WTC11 (cell line): ENCODE measurements around the gene MKLN1. TPM values are rescaled to one million over a fixed set of nuclear protein-coding genes. Genes with fewer than 3 reads are reported as not detected.
A peak's percentile ranks its signal among the peaks of the same experiment; 100 is the strongest.

Experiments
- ATAC-seq: fragments of 200-7000 bp; cut with Tn5 transposase; 2 replicates; pipeline ENCODE4 v1.10.0; 2021; ENCODE audit warnings: mild to moderate bottlenecking, moderate library complexity
- CTCF ChIA-PET: fragments of 300-600 bp; sonication (Branson Sonifier 250); formaldehyde crosslinking; loops from one replicate; lab custom pipeline; 2021; ENCODE audit warnings: antibody characterized with exemption; lab: Charles Lee
- POLR2A ChIA-PET: fragments of 350-600 bp; sonication (Branson Sonifier 250); formaldehyde crosslinking; loops from one replicate; lab custom pipeline; 2021; ENCODE audit warnings: antibody characterized with exemption; lab: Charles Lee
- DNase-seq: peaks from one replicate; pipeline ENCODE4 v3.0.0; 2021; ENCODE audit warnings: low spot score
- H3K27ac Mint-ChIP-seq: 2 replicates; pipeline ENCODE4 v1.8.0; 2021; ENCODE audit warnings: mixed read lengths
- H3K27me3 Mint-ChIP-seq: 2 replicates; pipeline ENCODE4 v1.8.0; 2021; ENCODE audit warnings: low read depth, mild to moderate bottlenecking, moderate library complexity, mixed read lengths
- H3K36me3 Mint-ChIP-seq: 2 replicates; pipeline ENCODE4 v1.8.0; 2021; ENCODE audit warnings: mixed read lengths
- H3K4me1 Mint-ChIP-seq: 2 replicates; pipeline ENCODE4 v1.8.0; 2022; ENCODE audit warnings: mixed read lengths
- H3K4me3 Mint-ChIP-seq: 2 replicates; pipeline ENCODE4 v1.8.0; 2021; ENCODE audit warnings: mild to moderate bottlenecking, moderate library complexity, mixed read lengths
- H3K9me3 Mint-ChIP-seq: 2 replicates; pipeline ENCODE4 v1.8.0; 2021; ENCODE audit warnings: mixed read lengths
- CBFB ChIP-seq: sonication (generic); formaldehyde crosslinking; IDR thresholded peaks from 2 replicates; pipeline ENCODE4 v1.8.1; 2022; ENCODE audit warnings: mild to moderate bottlenecking, low read depth, missing genetic modification reagents
- CTCF ChIP-seq: fragments of 200-600 bp; IDR thresholded peaks from 2 replicates; pipeline ENCODE4 v1.8.0; 2022; ENCODE audit warnings: antibody characterized with exemption
- EMX1 ChIP-seq: fragments of 250-450 bp; sonication (Bioruptor Pico); IDR thresholded peaks from 2 replicates; pipeline ENCODE4 v1.8.0; 2021; ENCODE audit warnings: mild to moderate bottlenecking
- MYBL2 ChIP-seq: sonication (generic); formaldehyde crosslinking; IDR thresholded peaks from 2 replicates; pipeline ENCODE4 v1.8.1; 2023; ENCODE audit warnings: mild to moderate bottlenecking, moderate library complexity, missing genetic modification reagents
- NR3C1 ChIP-seq: sonication (generic); formaldehyde crosslinking; conservative IDR thresholded peaks from 2 replicates; pipeline ENCODE4 v1.8.1; 2023; ENCODE audit warnings: low read depth, mild to moderate bottlenecking, missing genetic modification reagents
- PRDM15 ChIP-seq: sonication (generic); formaldehyde crosslinking; IDR thresholded peaks from 2 replicates; pipeline ENCODE4 v1.8.0; 2022; ENCODE audit warnings: missing genetic modification reagents
- ZBTB43 ChIP-seq: sonication (generic); formaldehyde crosslinking; IDR thresholded peaks from 2 replicates; pipeline ENCODE4 v1.8.1; 2023; ENCODE audit warnings: mild to moderate bottlenecking, missing genetic modification reagents
- ZNF219 ChIP-seq: sonication (generic); formaldehyde crosslinking; IDR thresholded peaks from 2 replicates; pipeline ENCODE4 v1.8.0; 2023; ENCODE audit warnings: missing genetic modification reagents, mild to moderate bottlenecking, borderline replicate concordance
- ZNF281 ChIP-seq: sonication (generic); formaldehyde crosslinking; IDR thresholded peaks from 2 replicates; pipeline ENCODE4 v1.8.0; 2023; ENCODE audit warnings: mild to moderate bottlenecking, missing genetic modification reagents
- ZNF317 ChIP-seq: sonication (generic); formaldehyde crosslinking; IDR thresholded peaks from 2 replicates; pipeline ENCODE4 v1.8.1; 2023; ENCODE audit warnings: low read depth, mild to moderate bottlenecking, moderate library complexity, missing genetic modification reagents, borderline replicate concordance
- ZNF416 ChIP-seq: fragments of 250-450 bp; sonication (Bioruptor Pico); IDR thresholded peaks from 2 replicates; pipeline ENCODE4 v1.9.0; 2021; ENCODE audit warnings: mild to moderate bottlenecking, inconsistent platforms
- total RNA-seq: library from RNA; stranded (reverse); gene quantifications from 3 replicates; pipeline ENCODE4 v1.2.3, GENCODE V29; 2021

The MKLN1 gene
- total RNA-seq, 1 experiment from 2014 or later, result 37.6 TPM

- H3K4me3 Mint-ChIP-seq, result no peak overlapping the region
- peak overlapping the region; percentile 91 for H3K27ac Mint-ChIP-seq
- TF ChIP-seq ZBTB43 (peak; percentile 76; the same call in 1 of the 2 replicates), EMX1 (CRISPR knock-in tag) (0 out of 2 replicates have a peak, but pooled peaks have one; percentile 14), NR3C1 (CRISPR knock-in tag) (no peak), CTCF (peak; percentile 77), CBFB (CRISPR knock-in tag) (no peak)
- no peaks in the 10 kb centered on the region for H3K27me3 Mint-ChIP-seq
- ATAC-seq, result peak; percentile 64
- peaks cover 47% of the 10 kb centered on the region for H3K4me1 Mint-ChIP-seq
- H3K9me3 Mint-ChIP-seq, result no peaks in the 10 kb centered on the region
- POLR2A ChIA-PET, result no interaction called here
- H3K36me3 Mint-ChIP-seq, result peaks cover 89% of the 10 kb centered on the region
- peak; percentile 81 for DNase-seq
- CTCF ChIA-PET, result interaction anchor here (0.9 to 4.2 kb wide), 7 partner anchors 14 to 148 kb away, joined by 3 to 22 read pairs (median 5); no protein-coding TSS in a partner anchor
These were observed 180.1 kb downstream of the MKLN1 start for GRCh38 chr7:131507592-131508331.

- Mint-ChIP-seq H3K4me1 (peaks cover 58% of the 10 kb centered on the region), H3K4me3 (no peak overlapping the region), H3K27me3 (no peaks in the 10 kb centered on the region), H3K9me3 (no peaks in the 10 kb centered on the region), H3K36me3 (peaks cover 84% of the 10 kb centered on the region), H3K27ac (peak overlapping the region; percentile 97)
- TF ChIP-seq ZNF416 (CRISPR knock-in tag), result no peak
- TF ChIP-seq MYBL2 (CRISPR knock-in tag), result no peak
- no peak for TF ChIP-seq PRDM15 (CRISPR knock-in tag)
- TF ChIP-seq ZNF281 (CRISPR knock-in tag), result no peak
- no peak for TF ChIP-seq ZNF317 (CRISPR knock-in tag)
- TF ChIP-seq ZNF219, result no peak
- ATAC-seq (no peak), DNase-seq (no peak)
- POLR2A ChIA-PET, result no interaction called here
- CTCF ChIA-PET, result interaction anchor here (0.5 to 4.2 kb wide), 7 partner anchors 15 to 214 kb away, joined by 3 to 22 read pairs (median 5); no protein-coding TSS in a partner anchor
These were observed 181.2 kb downstream of the MKLN1 start for GRCh38 chr7:131508754-131509486.
